Sigmoid colon (tissue), 4 donors: Measurements from ENCODE around the gene RPL14.

Source experiments
- EP300 ChIP-seq, 4 donors: sonication (generic); formaldehyde crosslinking; IDR thresholded peaks; one replicate each; pipeline ENCODE4 v1.6.1; 2017; ENCODE audit warnings: antibody characterized with exemption in 4 of 4
- POLR2A ChIP-seq, 2 donors: fragments of 450-650 bp; IDR thresholded peaks; one replicate each; pipeline ENCODE4 v1.6.1; 2016; ENCODE audit warnings: antibody characterized with exemption in 2 of 2, mild to moderate bottlenecking in 2 of 2, moderate library complexity in 2 of 2
- POLR2AphosphoS5 ChIP-seq, 4 donors: sonication (generic); formaldehyde crosslinking; IDR thresholded peaks; one replicate each; pipeline ENCODE4 v1.6.1; 2017; ENCODE audit warnings: antibody characterized with exemption in 4 of 4
- TF ChIP-seq, protein P1 (sequence below), 4 experiments: fragments of 450-650 bp in 3 of 4; fragments of 200-600 bp in 1 of 4; IDR thresholded peaks; one replicate each; pipeline ENCODE4 v1.5.1; 2016 to 2019; ENCODE audit warnings: antibody characterized with exemption in 4 of 4, mild to moderate bottlenecking in 3 of 4, moderate library complexity in 2 of 4

DNA sequence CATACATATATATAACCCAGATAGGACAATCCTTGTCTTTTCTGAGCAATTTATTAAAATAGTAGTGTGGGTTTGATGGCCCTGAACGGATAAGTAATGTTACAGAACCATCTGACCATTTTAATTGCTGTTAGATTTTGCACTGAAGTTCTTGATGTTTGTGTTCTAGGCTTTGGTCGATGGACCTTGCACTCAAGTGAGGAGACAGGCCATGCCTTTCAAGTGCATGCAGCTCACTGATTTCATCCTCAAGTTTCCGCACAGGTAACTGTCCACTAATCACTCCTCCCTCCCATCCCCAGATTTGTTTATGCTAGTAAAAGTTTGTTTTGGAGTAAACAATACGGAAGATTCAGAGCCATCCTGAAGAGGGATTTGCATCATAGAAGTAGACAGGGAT is 1.3 kb downstream of the RPL14 start:
- TF ChIP-seq POLR2A (IDR thresholded peaks at IDR 0.05) (no peak), POLR2AphosphoS5 (IDR thresholded peaks at IDR 0.05) (no peak), EP300 (IDR thresholded peaks at IDR 0.05) (no peak)
- TF ChIP-seq, protein P1, sequence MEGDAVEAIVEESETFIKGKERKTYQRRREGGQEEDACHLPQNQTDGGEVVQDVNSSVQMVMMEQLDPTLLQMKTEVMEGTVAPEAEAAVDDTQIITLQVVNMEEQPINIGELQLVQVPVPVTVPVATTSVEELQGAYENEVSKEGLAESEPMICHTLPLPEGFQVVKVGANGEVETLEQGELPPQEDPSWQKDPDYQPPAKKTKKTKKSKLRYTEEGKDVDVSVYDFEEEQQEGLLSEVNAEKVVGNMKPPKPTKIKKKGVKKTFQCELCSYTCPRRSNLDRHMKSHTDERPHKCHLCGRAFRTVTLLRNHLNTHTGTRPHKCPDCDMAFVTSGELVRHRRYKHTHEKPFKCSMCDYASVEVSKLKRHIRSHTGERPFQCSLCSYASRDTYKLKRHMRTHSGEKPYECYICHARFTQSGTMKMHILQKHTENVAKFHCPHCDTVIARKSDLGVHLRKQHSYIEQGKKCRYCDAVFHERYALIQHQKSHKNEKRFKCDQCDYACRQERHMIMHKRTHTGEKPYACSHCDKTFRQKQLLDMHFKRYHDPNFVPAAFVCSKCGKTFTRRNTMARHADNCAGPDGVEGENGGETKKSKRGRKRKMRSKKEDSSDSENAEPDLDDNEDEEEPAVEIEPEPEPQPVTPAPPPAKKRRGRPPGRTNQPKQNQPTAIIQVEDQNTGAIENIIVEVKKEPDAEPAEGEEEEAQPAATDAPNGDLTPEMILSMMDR (IDR thresholded peaks at IDR 0.05): no peak
